ENCODE measurements around the gene STX10. TPM values are rescaled to one million over a fixed set of nuclear protein-coding genes. Genes with fewer than 3 reads are reported as not detected.
A peak's percentile ranks its signal among the peaks of the same experiment; 100 is the strongest.

STX10 gene
- total and polyA plus RNA-seq, 9 of the 15 experiments (the other 6 are each of a cell fraction or from before 2014, with no cell fraction given) = 0.51 to 66.3 (median 31.0) TPM

GRCh38 chr19:13155472-13156359 lies 5.5 kb upstream of the STX10 start (continued):
- TF ChIP-seq PATZ1 (CRISPR knock-in tag; IDR thresholded peaks at IDR 0.05; ENCODE audit: borderline replicate concordance) (0 out of 2 replicates have a peak, but pooled peaks have one; percentile 62), ZBTB12 (CRISPR knock-in tag; IDR thresholded peaks at IDR 0.05) (no peak), HMG20B (CRISPR knock-in tag; IDR thresholded peaks at IDR 0.05) (no peak), CSDE1 (IDR thresholded peaks at IDR 0.05) (no peak), MBD1 (CRISPR knock-in tag; IDR thresholded peaks at IDR 0.05) (no peak), MAX (CRISPR knock-in tag; IDR thresholded peaks at IDR 0.05) (peak; percentile 46), TARDBP (IDR thresholded peaks at IDR 0.05) (no peak), POLR2AphosphoS5 (IDR thresholded peaks at IDR 0.05; ENCODE audit: control insufficient read depth, insufficient read depth, low read depth, low read length) (peak; percentile 80), HDAC8 (tag; IDR thresholded peaks at IDR 0.05) (no peak), GABPB1 (CRISPR knock-in tag; IDR thresholded peaks at IDR 0.05) (0 out of 2 replicates have a peak, but pooled peaks have one; percentile 50), ZBTB43 (CRISPR knock-in tag; IDR thresholded peaks at IDR 0.05) (no peak), CTBP1 (IDR thresholded peaks at IDR 0.05; ENCODE audit: borderline replicate concordance) (peak; percentile 40; the same call in 1 of the 2 replicates), CXXC5 (CRISPR knock-in tag; IDR thresholded peaks at IDR 0.05) (peak; percentile 75; the same call in 1 of the 2 replicates), SNAPC5 (CRISPR knock-in tag; IDR thresholded peaks at IDR 0.05) (no peak), CBFA2T2 (conservative IDR thresholded peaks at IDR 0.05) (no peak), HDGF (IDR thresholded peaks at IDR 0.05) (no peak), ATF6 (CRISPR knock-in tag; IDR thresholded peaks at IDR 0.05) (no peak)

Measured in K562 (cell line).